ENCODE results near the gene KLF15.
A peak's percentile ranks its signal among the peaks of the same experiment; 100 is the strongest.

The KLF15 gene

GRCh38 chr3:126300001-126300760 is 57.0 kb downstream of the KLF15 start:
- no peaks in the 10 kb centered on the region for H3K36me3 ChIP-seq (ENCODE audit: insufficient read depth, low read length)
- DNase-seq (ENCODE audit: low read depth, low spot score) = no peak
- no peak for TF ChIP-seq POLR2AphosphoS5 (IDR thresholded peaks at IDR 0.05; ENCODE audit: borderline replicate concordance, low read depth, low read length)
- no peak for TF ChIP-seq FOXP2 (optimal IDR thresholded peaks at IDR 0.05; ENCODE audit: control extremely low read depth, extremely low read length, insufficient read depth)
- TF ChIP-seq EZH2 (IDR thresholded peaks at IDR 0.05) = no peak
- H3K9me3 ChIP-seq (ENCODE audit: low read depth, low read length) = peaks cover 9% of the 10 kb centered on the region; the same call in 1 of the 2 replicates
- no peak overlapping the region for H3K9ac ChIP-seq (ENCODE audit: insufficient read length)
- H3K4me3 ChIP-seq = no peak overlapping the region
- H3K27ac ChIP-seq = no peak overlapping the region

- H3K4me3 ChIP-seq = no peak overlapping the region
- H3K9me3 ChIP-seq (ENCODE audit: low read depth, low read length) = no peaks in the 10 kb centered on the region
- no peaks in the 10 kb centered on the region for H3K36me3 ChIP-seq (ENCODE audit: insufficient read depth, low read length)
- no peak for DNase-seq (ENCODE audit: low read depth, low spot score)
- H3K27ac ChIP-seq = no peak overlapping the region
- H3K9ac ChIP-seq (ENCODE audit: insufficient read length) = no peak overlapping the region
- TF ChIP-seq EZH2 (IDR thresholded peaks at IDR 0.05) = no peak
- no peak for TF ChIP-seq FOXP2 (optimal IDR thresholded peaks at IDR 0.05; ENCODE audit: control extremely low read depth, extremely low read length, insufficient read depth)
- no peak for TF ChIP-seq POLR2AphosphoS5 (IDR thresholded peaks at IDR 0.05; ENCODE audit: borderline replicate concordance, low read depth, low read length)
Measured at GRCh38 chr3:126295407-126295939, 61.7 kb downstream of the KLF15 start.

GRCh38 chr3:126294211-126294808 is 62.9 kb downstream of the KLF15 start:
- no peak for DNase-seq (ENCODE audit: low read depth, low spot score)
- Histone ChIP-seq H3K9me3 (ENCODE audit: low read depth, low read length) (no peaks in the 10 kb centered on the region), H3K36me3 (ENCODE audit: insufficient read depth, low read length) (no peaks in the 10 kb centered on the region), H3K4me3 (no peak overlapping the region), H3K27ac (peak overlapping the region; percentile 99), H3K9ac (ENCODE audit: insufficient read length) (peak overlapping the region; percentile 9)
- TF ChIP-seq FOXP2 (optimal IDR thresholded peaks at IDR 0.05; ENCODE audit: control extremely low read depth, extremely low read length, insufficient read depth) (no peak), EZH2 (IDR thresholded peaks at IDR 0.05) (no peak), POLR2AphosphoS5 (IDR thresholded peaks at IDR 0.05; ENCODE audit: borderline replicate concordance, low read depth, low read length) (no peak)

- Histone ChIP-seq H3K27ac (peak overlapping the region; percentile 99), H3K4me3 (peak overlapping the region; percentile 7; the same call in 1 of the 2 replicates), H3K36me3 (ENCODE audit: insufficient read depth, low read length) (no peaks in the 10 kb centered on the region), H3K9me3 (ENCODE audit: low read depth, low read length) (no peaks in the 10 kb centered on the region), H3K9ac (ENCODE audit: insufficient read length) (peak overlapping the region; percentile 4)
- TF ChIP-seq EZH2 (IDR thresholded peaks at IDR 0.05) (no peak), FOXP2 (optimal IDR thresholded peaks at IDR 0.05; ENCODE audit: control extremely low read depth, extremely low read length, insufficient read depth) (no peak), POLR2AphosphoS5 (IDR thresholded peaks at IDR 0.05; ENCODE audit: borderline replicate concordance, low read depth, low read length) (no peak)
- no peak for DNase-seq (ENCODE audit: low read depth, low spot score)
Measured at GRCh38 chr3:126293370-126294082, 63.7 kb downstream of the KLF15 start.
